ENCODE measurements around the gene LRP6. TPM values are rescaled to one million over a fixed set of nuclear protein-coding genes. Genes with fewer than 3 reads are reported as not detected.

The LRP6 gene
- total and polyA plus RNA-seq, 2 of the 13 experiments (the other 11 are each of a cell fraction or from before 2014, with no cell fraction given): 33.8 to 42.0 TPM

DNA sequence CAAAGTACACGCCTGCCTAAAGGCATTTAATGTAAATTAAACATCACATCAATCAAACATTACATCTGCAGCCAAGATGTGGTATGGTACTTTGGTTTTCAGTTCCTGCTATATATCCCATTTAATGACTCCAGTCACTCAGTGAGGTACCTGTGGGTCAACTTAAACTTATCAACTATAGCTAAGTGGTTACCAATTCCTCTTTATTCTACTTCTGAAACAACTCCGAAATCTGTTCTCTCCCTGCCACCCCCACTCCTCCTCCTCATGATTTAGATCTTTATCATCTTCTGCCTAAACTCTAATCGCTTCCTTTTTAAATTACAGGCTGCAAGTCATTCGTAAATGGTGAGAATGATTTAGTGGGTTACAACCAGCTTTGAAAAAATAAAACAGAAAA is 138.2 kb downstream of the LRP6 start (continued):
- TF ChIP-seq, protein P1, sequence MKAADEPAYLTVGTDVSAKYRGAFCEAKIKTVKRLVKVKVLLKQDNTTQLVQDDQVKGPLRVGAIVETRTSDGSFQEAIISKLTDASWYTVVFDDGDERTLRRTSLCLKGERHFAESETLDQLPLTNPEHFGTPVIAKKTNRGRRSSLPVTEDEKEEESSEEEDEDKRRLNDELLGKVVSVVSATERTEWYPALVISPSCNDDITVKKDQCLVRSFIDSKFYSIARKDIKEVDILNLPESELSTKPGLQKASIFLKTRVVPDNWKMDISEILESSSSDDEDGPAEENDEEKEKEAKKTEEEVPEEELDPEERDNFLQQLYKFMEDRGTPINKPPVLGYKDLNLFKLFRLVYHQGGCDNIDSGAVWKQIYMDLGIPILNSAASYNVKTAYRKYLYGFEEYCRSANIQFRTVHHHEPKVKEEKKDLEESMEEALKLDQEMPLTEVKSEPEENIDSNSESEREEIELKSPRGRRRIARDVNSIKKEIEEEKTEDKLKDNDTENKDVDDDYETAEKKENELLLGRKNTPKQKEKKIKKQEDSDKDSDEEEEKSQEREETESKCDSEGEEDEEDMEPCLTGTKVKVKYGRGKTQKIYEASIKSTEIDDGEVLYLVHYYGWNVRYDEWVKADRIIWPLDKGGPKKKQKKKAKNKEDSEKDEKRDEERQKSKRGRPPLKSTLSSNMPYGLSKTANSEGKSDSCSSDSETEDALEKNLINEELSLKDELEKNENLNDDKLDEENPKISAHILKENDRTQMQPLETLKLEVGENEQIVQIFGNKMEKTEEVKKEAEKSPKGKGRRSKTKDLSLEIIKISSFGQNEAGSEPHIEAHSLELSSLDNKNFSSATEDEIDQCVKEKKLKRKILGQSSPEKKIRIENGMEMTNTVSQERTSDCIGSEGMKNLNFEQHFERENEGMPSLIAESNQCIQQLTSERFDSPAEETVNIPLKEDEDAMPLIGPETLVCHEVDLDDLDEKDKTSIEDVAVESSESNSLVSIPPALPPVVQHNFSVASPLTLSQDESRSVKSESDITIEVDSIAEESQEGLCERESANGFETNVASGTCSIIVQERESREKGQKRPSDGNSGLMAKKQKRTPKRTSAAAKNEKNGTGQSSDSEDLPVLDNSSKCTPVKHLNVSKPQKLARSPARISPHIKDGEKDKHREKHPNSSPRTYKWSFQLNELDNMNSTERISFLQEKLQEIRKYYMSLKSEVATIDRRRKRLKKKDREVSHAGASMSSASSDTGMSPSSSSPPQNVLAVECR (CRISPR knock-in tag; IDR thresholded peaks at IDR 0.05; ENCODE audit: borderline replicate concordance): no peak
- TF ChIP-seq ZNF768 (CRISPR knock-in tag; IDR thresholded peaks at IDR 0.05): no peak
- TF ChIP-seq BCL6 (CRISPR knock-in tag; IDR thresholded peaks at IDR 0.05): no peak
- TF ChIP-seq ZFX (CRISPR knock-in tag; IDR thresholded peaks at IDR 0.05; ENCODE audit: low read depth): no peak
- TF ChIP-seq POLR2A (IDR thresholded peaks at IDR 0.05; ENCODE audit: insufficient read depth in 1 of 2, low read depth in 2 of 2, low read length in 2 of 2): no peak
- TF ChIP-seq RORA (CRISPR knock-in tag; IDR thresholded peaks at IDR 0.05): no peak

- 99% methylated on average over 2 of the region's 2 CpGs for WGBS (ENCODE audit: low lambda C conversion rate)
- DNase-seq (ENCODE audit: low spot score) (no peak), FAIRE-seq (no peak), ATAC-seq (no peak)
- Histone ChIP-seq H2AFZ (ENCODE audit: low read length) (no peak overlapping the region), H3K79me2 (ENCODE audit: insufficient read depth, low read length) (no peaks in the 10 kb centered on the region), H4K20me1 (ENCODE audit: insufficient read depth, low read length) (no peaks in the 10 kb centered on the region), H3K4me3 (replicated peaks in 1 of 3; ENCODE audit: insufficient read depth in 1 of 3, low read depth in 2 of 3, low read length in 3 of 3) (no peak overlapping the region), H3K27me3 (ENCODE audit: control insufficient read depth in 1 of 2, insufficient read depth in 2 of 2, low read length in 2 of 2) (no peaks in the 10 kb centered on the region), H3K9me3 (ENCODE audit: low read length) (no peaks in the 10 kb centered on the region), H3K36me3 (replicated peaks in 1 of 2; ENCODE audit: control insufficient read depth in 1 of 2, insufficient read depth in 2 of 2, low read length in 2 of 2) (peaks cover 16 to 81% of the 10 kb centered on the region in 2 experiments), H3K27ac (ENCODE audit: extremely low read length, insufficient read depth, low read length) (no peak overlapping the region), H3K9ac (ENCODE audit: insufficient read depth, low read depth, low read length) (no peak overlapping the region), H3K4me1 (ENCODE audit: insufficient read depth, low read length) (no peaks in the 10 kb centered on the region), H3K4me2 (ENCODE audit: low read depth, low read length) (no peak overlapping the region)
- intact Hi-C loops (cut with micrococcal nuclease; ENCODE audit: unreplicated experiment): no loop called here
- in situ Hi-C loops (cut with HindIII; ENCODE audit: extremely low pct_ligation_motif_present, low pct_unique_long_range_greater_than_20kb): no loop called here
- CTCF ChIA-PET (ENCODE audit: low intra/inter-chr PET ratio, low total read pairs): no interaction called here
- POLR2A ChIA-PET: no interaction called here
- BruUV-seq (replicated peaks): no TSS peak
- no peak for TF ChIP-seq RFXANK (CRISPR knock-in tag; IDR thresholded peaks at IDR 0.05)
- TF ChIP-seq FOXA1 (IDR thresholded peaks at IDR 0.05): no peak
- no peak for TF ChIP-seq FOXA1 (CRISPR knock-in tag; IDR thresholded peaks at IDR 0.05)
- no peak for TF ChIP-seq KDM6A (CRISPR knock-in tag; IDR thresholded peaks at IDR 0.05; ENCODE audit: low read depth)
- TF ChIP-seq ZNF569 (CRISPR knock-in tag; IDR thresholded peaks at IDR 0.05; ENCODE audit: borderline replicate concordance): no peak
- TF ChIP-seq AKAP8 (CRISPR knock-in tag; IDR thresholded peaks at IDR 0.05): no peak
- no peak for TF ChIP-seq ZBTB7B (CRISPR knock-in tag; IDR thresholded peaks at IDR 0.05)
- TF ChIP-seq MYPOP (CRISPR knock-in tag; IDR thresholded peaks at IDR 0.05): no peak
- no peak for TF ChIP-seq REPIN1 (CRISPR knock-in tag; IDR thresholded peaks at IDR 0.05; ENCODE audit: borderline replicate concordance, low read depth)
- no peak for TF ChIP-seq ZBTB7A (CRISPR knock-in tag; IDR thresholded peaks at IDR 0.05)
- TF ChIP-seq ARHGAP35 (CRISPR knock-in tag; IDR thresholded peaks at IDR 0.05; ENCODE audit: borderline replicate concordance): no peak
- TF ChIP-seq KDM3A (CRISPR knock-in tag; IDR thresholded peaks at IDR 0.05; ENCODE audit: low read depth): no peak
Observed at GRCh38 chr12:12127304-12127703, 139.5 kb downstream of the LRP6 start.

All from HepG2 (cell line).